ENCODE measurements around the gene DCN.

The DCN gene

DNA sequence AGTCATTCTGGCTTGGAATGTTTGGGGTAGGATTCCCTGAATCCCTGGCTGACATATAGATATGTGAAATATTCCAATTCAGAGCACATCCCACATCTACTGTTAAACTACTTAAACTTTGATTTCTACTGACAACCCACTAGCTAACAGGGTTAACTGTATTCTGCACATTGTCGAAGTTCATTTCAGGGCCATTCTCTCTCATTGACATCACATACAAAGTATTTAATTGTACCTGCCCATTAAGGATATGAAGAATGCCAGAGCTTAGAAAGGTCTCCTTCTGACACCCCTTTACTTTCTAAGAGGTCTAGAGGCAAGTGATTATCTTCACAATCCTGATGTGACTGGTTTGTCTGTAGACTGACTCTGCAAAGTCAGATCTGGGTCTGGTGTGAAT lies 2.8 kb upstream of the DCN start:
- no peak for DNase-seq

DNA sequence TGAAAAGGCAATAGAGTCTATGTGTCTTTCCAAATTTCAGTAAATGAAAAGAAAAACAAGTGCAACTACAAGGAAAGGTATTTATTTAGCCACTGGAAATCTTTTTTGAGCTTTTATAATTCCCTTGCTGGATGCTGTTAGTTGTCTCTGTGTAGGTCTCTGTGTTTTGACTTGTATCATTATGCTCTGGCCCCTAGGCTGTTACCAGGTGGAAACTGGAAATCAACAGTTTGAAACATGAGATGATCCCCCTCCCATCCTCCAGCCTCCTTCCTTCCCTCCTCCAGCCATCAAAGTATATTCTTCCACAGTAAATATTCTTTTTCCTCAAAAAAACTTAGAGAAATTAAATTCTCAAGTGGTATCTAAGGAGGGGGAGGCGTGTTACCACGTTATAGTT lies 934 bp upstream of the DCN start:
- DNase-seq = no peak

DNA sequence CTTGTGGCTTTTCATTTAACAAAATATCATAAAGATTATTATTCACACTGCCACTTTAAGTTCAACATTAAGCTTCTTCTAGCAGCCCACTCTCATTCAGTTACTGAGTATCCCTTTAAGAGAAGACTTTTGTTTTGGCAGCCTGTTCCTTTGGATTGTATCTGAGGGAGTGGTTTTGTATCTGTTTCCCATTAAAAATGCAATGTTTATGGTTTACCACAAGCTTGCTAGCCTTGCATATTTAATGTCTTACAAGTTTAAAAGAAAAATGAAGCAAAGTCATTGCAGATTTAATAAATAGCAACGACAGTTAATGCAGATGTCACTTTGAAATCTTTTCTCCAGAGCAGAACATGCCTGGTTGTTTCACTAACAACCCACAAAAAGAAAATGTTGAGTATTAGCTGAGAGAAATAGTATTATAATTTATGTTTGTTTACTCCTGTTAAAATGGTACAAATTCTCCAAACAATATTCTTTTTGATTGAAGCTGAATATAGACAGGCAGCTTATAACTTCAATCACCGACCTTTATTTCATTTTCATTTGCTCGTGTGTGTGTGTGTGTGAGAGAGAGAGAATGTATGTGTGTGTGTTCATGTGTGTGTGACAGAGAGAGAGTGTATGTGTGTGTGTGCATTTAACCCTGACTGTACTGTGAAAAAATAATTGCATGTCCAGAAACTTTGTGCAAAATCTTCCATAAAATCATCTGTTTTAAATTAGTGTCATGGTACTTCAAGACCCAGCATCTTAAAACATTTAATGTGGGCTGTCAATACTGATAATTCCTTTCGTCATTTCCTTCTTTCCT lies 1.8 kb downstream of the DCN start:
- no peak for DNase-seq

DNA sequence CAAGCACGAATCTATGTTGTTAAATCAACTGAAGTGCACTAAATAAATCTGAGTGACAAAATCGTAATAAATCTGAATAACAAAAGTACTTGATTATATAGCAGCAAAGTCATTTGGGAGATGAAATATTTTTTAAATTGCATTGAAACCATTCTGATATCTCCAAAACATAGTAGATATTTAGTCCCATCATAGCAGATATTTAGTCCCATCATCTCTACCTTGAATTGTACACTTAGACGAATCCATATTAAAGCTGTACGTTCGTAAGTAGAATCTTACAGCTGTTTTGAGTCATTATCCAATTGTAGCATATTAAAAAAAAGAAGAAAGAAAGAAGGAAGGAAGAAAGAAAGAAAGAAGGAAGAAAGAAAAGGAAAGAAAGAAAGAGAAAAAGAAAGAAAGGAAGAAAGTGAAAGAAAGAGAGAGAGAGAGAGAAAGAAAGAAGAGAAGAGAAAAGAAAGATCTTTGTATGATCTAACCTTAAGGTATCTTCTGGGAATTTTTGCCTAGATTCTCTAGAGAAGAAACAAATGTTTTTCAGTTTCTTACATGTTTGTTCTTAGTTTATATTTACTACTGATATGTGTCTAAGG lies 2.6 kb downstream of the DCN start:
- no peak for DNase-seq

DNA sequence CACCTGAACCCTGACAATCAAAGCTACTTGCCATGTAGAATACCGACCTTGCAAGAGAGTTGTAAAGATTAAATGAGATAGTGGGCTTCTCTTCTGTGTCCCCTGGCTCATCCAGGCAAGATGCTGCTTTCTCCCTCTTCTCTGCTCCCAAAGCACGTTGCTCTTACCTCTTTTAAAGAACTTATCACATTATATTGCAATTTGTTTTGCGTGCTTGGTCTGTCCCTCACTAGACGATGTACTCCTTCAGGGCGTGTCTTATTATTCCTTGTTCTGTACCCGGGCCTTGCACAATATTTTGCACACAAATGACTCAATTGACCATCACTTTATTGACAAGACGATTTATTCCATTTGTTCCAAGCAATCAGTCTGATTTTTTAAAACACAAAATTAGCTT lies 3.3 kb downstream of the DCN start:
- DNase-seq = no peak

DNA sequence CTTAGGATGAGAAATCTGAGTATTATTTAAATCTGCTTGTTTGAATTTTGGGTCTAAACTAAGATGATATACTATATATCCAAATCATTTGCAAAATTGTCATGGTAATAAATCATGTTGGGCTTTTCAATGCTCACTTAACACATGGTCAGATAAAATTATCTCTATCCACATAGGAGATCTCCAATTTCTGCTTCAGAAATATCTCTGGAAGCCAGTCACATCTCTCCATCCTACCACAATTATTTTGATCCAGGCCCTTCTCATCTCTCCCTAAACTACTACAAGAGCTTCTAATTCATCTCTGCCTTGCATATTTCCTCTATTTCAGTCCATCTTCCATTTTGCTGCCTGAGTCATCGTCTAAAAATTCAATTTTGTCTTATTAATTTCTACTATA lies 3.8 kb downstream of the DCN start:
- DNase-seq = no peak

DNA sequence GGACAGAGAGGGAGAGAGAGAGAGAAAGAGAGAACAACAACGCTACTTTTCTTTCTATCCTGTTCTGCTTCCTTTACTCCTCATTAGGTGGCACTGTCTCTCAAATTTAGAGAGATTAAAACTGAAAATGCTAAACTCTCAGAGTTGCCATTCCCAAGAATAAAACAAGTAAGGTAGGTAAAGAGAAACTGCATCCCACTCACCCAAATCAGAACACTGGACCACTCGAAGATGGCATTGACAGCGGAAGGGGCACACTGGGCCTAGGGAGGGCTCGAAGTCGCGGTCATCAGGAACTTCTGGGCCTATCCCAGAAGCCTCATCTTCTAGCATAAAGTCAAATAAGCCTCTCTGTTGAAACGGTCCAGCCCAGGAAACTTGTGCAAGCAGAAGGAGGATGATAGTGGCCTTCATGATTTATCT lies 4.5 kb downstream of the DCN start:
- DNase-seq = no peak

DNA sequence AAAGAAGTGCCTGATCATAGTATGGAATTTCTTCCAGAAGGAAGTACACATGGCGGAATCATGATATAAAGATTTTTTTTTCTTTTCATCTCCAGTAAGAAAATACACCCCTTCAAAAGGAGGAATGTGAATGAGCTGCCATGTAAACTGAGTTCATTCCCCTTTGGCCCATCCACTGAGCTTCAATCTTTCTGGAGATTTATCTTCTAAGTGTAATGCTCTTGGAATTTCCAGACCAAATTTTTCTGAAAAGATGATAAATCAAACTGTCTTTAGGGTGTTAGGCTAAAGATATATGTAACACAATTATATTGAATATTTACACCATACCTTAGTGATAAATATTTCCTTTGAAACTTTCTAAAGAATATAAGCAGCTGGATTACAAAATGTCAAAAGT lies 5.2 kb downstream of the DCN start:
- DNase-seq = no peak

DNA sequence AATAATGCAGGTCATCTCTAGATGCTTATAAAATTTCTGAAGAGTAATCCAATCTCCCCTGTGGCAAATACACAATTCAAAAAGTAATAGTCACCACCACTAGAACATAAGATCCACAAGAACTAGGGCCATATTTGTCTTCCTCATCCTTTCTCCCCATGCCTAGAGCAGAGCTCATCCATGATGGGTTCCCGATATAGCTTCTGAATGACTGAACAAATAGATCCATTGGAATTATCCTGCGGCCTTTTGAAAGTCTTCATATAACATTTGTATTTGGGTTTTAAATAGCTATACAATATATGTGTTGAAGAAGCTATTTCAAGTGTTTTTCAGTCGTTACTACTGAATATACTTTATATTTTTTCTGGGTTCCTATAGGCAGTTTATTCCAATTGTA lies 5.7 kb downstream of the DCN start:
- DNase-seq = no peak

DNA sequence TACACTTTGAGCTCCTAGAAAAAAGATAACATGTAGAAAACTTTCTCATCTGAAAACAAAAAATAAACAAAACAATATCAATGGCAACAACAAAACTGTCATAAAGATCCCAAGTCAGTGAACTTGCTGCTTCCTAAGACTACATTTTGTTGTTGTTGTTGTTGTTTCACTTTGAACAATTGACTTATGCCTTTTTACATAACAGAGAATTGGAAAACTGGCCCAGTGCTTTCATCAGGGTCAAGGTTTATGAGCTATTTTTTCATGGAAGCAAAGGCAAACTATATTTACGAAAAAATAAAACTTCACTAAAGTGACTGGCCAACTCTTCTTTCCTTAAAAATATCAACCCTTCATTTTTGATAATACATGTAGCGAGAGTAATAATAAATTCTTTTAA lies 6.3 kb downstream of the DCN start:
- no peak for DNase-seq

DNA sequence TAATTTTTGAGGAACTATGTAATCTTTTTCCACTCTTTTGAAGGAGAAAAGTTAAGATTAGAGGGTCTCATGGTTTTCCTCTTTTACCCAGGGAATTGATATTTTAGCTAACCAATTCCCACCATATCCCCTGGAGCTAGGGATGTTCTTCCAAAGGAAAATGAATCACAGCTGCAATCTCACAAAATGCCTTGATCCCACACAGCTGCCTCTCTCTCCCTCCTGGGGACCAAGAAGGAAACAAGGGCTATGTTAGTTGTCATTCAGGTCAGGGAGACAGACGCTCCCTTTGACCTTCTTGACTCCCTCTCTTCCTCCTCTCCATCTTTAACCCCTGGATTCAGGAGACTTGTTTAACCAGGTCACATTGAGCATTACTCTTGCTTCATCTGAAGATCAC lies 9.5 kb downstream of the DCN start:
- DNase-seq = no peak

DNA sequence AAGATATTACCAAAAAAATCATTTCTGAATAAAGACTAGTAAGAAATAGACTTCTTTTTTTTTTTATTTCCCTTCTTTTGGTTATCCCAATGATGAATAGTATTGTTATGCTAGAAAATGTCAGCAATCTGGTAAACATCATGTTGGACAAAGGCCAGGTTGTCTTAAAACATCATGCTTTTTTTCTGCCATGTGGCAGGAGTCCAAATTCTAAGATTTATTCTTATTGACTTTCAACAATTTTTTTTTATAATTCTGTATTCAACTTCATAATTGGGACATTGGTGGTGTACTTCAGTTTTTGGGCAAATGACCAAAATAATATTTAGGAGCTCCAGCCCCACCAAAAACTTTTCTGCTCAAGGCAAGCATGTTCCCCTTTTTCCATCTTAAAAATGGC lies 10.5 kb downstream of the DCN start:
- DNase-seq = no peak

DNA sequence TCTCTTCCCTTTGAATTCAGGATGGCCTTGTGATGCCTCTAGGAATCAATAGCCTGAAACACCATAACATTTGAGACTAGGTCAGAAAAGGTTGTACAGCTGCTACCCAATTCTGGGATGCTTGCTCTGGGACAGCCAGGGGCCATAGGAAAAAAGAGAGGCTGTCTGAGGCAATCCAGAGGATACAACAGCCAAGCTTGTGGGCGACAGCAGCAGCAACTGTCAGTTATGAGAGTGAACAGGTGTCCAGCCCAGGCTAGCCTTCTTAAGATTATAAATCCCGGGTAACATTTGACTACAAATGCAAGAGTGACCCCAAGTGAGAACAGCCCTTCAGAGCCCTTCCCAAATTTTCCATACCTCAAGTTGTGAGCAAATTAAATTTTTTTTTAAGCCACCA lies 11.1 kb downstream of the DCN start:
- no peak for DNase-seq

DNA sequence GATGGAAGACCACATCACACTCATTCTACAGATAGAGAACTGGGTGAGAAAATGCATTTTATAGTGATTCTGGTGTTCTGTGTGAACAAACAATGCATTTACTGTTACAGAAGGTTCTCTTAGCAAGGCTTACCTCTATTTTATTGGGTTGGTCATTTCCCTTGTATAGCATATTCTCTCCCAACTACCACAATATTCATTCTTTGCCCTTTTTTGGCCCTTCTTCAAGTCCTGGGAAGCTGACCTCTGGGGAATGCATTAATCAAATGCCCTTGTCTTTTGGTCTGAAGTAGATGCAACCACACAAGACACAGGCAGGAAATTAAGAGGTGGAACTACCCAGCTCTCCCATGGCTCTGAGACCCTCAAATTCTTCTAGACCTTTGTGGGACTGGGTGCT lies 19.5 kb downstream of the DCN start:
- no peak for DNase-seq

DNA sequence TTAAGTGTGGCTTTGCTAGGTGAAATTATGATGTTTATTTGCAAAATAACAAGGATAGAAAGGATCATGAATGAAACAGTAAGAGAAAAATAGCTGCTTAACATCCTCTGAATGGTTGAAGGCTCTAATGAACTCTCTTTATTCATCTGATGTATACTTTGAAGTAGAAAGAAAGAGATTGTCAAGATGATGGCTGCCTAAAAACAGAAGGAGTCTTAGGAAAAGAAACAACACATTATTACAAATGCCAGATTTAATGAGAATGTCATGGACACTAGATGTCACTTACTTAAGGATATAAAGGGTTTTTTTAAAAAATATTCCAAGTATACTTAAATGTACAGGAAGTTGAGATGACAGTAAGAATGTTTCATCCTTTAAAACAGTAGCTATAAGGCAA lies 21.6 kb downstream of the DCN start:
- no peak for DNase-seq

DNA sequence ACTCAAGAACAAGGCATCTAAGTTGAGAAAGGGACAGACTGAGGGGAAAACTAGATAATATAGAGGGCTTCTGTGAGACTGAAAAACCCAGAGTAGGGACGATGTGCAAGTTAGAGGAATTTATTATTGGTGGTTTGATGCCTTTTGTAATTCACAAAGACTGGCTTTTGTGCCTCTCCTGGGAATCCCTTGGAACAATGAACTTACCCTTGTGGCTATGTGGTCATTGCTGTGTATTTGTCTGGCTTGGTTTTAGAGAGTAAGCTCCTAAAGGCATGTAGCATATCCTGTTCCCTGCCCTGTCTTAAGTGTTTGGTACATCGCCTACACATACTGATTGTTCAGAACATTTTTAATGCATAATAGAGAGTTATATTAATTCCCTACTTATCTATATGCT lies 26.6 kb downstream of the DCN start:
- DNase-seq = no peak

DNA sequence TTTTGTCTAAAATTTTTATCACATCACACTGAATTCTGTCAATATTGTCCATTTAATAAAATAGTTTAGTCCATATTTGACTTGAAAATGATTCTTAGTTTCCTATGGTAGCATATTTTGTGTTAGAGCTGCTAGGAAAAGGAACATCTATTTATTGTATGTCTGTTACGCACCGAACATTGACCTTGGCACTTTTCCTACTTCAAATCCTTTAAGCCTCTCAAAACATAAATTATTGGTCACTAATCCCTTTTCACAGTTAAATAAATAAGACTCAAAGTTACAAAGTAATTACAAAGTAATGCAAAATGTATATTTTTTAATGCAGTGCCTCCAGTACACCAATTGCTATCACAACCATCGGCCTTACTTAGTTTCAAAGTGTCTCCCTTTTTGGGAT lies 28.5 kb downstream of the DCN start:
- DNase-seq = no peak

DNA sequence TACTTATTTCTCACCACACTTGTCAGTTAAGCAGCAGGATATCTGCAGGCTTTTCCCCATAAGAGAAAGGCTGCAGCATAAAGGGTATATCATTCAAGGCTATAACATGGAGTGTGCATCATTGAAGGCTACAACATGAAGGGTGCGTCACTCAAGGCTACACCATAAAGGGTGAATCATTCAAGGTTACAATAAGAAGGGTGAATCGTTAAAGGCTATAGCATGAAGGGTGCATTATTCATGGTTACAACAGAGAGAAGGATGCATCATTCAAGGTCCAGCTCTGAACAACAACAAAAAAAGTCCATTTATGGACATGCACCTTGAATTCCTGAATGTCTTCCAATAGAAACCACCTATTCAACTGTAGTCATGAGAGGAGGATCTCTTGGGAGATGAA lies 38.6 kb downstream of the DCN start:
- no peak for DNase-seq

DNA sequence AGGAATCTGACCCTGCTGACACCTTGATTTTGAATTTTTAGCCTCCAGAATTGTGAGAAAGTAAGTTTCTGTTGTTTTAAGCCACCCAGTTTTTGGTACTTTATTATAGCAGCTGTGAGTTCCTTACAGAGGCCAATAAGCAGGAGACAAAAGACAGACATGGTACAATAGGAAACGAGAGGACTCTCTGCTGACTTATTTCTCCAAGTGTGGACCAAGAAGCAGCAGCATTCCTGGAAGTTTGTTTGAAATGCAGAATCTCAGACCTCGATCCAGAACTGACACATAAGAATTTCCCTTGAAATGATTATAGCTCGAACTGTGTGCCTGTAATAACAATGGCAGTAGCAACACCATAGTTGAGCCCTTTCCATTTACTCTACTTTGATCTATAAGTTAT lies 39.4 kb downstream of the DCN start:
- no peak for DNase-seq

DNA sequence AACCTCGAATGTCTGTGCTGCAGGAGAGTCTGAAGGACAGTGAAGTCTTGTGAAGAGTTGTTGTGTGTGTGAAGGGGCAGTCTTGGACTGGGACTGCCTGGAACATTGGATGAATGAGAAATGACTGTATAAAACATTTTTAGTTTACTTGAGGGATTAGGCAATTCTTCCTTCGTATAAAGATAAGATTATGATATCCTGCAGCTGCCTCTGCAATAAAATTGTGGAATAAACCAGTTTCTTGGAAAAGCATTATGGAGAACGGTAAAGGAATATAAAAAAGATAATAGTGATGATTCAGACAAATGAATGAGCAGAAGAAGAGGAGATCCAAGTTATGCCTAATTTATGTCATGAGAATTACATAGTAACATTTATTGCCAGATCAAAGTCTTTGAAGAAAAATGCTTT lies 40.4 kb downstream of the DCN start:
- DNase-seq = no peak

DNA sequence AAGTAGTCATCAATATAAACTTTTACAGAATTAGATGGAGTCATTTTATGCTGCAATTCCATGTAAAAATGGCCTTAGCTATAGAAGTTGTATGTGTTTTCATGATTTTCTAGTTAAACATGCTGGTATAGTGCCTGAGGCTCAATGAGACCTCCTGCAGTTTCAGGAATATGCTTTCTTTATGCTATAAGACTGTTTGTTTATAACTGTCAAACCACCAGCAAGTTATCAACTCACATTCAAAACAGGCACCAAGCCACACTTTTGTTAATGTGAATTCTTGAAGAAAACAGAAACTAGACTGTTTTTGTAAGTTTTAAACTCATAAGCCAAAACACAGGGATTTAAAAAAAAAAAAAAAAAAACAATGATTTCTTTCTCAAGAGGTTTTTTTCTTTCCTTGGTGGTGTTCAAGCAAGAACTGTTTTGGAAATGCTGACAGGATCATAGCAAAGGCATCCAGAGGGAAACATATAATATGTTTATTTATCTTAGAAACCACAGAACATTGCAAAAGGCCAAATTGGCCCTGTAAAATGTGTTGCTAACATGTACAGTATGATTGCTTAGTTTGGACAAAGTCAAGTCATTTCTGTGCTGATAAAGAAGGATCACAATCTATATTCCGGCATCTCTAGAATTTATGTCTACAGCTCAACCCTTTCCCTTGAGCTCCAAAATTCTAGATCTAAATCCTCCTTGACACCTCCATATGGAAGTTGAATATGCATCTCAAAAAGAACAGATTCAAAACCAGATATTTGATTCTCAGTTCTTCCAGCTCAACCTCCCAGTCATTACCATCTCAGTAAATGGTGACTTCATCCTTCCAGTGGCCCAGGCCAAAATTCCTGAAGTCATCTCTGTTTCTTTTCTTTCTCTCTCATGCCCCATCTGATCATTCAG lies 42.3 kb downstream of the DCN start:
- no peak for DNase-seq

DNA sequence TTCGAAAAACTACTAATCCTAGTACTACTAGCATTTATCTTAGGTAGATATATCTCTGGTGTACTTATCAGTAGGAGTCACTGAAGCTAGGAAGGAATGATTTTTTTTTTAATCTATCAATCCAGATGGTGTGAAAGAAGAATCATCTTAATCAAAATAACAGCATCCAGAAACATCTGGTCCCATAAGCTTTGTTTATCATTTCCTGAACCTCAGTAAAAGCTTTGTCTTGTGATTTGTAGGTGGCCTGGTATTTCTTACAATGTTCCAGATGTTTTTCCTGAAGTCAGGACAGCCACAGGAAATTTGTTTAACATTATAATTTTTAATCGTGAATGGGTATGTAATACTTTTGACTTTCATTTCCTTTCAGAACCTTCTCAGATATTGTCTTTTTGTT lies 43.3 kb downstream of the DCN start:
- no peak for DNase-seq

DNA sequence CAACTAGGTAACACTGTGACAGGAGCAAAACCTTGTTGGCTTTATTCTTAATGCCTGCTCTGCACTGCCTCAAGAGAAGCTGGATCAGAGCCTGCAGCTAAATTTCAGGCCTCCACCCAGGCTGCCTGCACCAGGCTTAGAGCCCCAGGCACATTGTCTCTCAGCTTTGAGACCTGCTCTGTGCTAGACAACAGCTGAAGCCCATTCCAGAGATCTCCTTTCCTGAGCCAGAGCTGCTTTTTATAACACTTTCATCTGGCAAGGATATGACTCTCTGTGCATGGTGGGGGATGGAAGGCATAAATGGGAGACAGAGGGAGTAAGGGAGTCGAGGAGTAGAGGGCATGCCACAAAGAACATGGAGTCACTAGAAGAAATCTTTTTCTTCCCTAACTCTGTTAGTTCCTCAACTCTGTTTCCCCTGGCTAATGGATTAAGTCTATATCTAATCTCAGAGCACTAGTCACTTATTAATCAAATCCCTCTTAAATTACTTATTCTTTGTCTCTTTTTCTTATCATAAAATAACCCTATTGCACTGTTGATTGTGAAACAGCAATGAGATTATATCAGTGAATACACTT lies 44.2 kb downstream of the DCN start:
- no peak for DNase-seq

DNA sequence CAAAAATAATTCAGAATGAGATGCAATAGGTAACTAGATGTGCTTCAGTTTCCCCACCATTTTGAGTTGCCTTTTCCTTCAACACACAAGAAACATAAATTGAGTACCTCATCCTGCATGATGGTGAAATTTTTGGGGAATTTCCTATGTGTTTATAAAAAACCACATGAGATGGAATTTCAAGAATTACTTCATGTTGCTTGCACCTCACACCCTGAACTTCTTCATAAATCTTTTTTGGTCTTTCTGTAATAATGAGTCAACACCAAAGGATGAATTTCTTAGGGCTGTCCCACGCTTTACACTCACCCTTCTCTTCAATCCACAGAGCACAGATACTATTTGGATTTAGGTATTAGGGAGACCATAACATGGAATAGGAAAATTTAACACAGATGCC lies 48.7 kb downstream of the DCN start:
- no peak for DNase-seq

All from activated CD4-positive, alpha-beta T cell treated with anti-CD3 and anti-CD28 coated beads for 48 hours (primary cell).